ENCODE results near the gene CLDN7.

DNA sequence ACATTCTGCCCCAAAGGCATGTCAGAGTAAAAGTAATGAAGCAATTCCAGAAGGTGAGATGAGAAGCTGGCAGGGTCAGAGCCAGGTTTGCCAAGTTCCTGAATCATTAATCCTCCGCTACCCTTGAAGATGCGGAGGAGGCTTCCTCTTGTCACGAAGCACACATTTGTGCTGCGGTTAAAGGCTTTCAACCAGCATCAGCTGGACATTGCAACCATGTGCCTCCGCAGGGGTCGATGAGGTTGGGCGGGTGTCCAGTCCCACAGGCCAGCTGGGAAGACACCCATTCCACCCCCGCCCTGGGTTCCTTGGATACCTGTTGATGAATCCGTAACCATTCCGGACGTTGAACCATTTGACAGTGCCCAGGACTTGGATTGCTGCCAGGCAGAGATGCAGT is 30.9 kb upstream of the CLDN7 start:
- no peak for TF ChIP-seq POLR2AphosphoS5 (IDR thresholded peaks at IDR 0.05; ENCODE audit: low read depth, low read length)
- TF ChIP-seq YY1 (IDR thresholded peaks at IDR 0.05; ENCODE audit: extremely low read depth, insufficient replicate concordance, low read depth, low read length), result no peak
- TF ChIP-seq, protein P1, sequence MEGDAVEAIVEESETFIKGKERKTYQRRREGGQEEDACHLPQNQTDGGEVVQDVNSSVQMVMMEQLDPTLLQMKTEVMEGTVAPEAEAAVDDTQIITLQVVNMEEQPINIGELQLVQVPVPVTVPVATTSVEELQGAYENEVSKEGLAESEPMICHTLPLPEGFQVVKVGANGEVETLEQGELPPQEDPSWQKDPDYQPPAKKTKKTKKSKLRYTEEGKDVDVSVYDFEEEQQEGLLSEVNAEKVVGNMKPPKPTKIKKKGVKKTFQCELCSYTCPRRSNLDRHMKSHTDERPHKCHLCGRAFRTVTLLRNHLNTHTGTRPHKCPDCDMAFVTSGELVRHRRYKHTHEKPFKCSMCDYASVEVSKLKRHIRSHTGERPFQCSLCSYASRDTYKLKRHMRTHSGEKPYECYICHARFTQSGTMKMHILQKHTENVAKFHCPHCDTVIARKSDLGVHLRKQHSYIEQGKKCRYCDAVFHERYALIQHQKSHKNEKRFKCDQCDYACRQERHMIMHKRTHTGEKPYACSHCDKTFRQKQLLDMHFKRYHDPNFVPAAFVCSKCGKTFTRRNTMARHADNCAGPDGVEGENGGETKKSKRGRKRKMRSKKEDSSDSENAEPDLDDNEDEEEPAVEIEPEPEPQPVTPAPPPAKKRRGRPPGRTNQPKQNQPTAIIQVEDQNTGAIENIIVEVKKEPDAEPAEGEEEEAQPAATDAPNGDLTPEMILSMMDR (IDR thresholded peaks at IDR 0.05 in 2 of 3, conservative IDR thresholded peaks at IDR 0.05 in 1 of 3; ENCODE audit: borderline replicate concordance in 1 of 3, insufficient read depth in 1 of 3, low read depth in 2 of 3, low read length in 2 of 3), result no peak
- no peak for TF ChIP-seq SP1 (IDR thresholded peaks at IDR 0.05; ENCODE audit: low read depth)

Data from HCT116 (cell line).